H1 (cell line): ENCODE measurements around the gene TEKTIP1.

Source experiments
- CREB1 ChIP-seq: IDR thresholded peaks from 2 replicates; pipeline ENCODE4 v1.6.1; 2012; ENCODE audit warnings: inconsistent platforms
- JUND ChIP-seq: IDR thresholded peaks from 2 replicates; pipeline ENCODE4 v1.6.1; 2011; ENCODE audit warnings: mild to moderate bottlenecking, improper control_type of control experiment, low read length
- TAF7 ChIP-seq: optimal IDR thresholded peaks from 2 replicates; pipeline ENCODE3; 2011; ENCODE audit warnings: low read depth, mild to moderate bottlenecking, inconsistent platforms, low read length, moderate library complexity, borderline replicate concordance

DNA sequence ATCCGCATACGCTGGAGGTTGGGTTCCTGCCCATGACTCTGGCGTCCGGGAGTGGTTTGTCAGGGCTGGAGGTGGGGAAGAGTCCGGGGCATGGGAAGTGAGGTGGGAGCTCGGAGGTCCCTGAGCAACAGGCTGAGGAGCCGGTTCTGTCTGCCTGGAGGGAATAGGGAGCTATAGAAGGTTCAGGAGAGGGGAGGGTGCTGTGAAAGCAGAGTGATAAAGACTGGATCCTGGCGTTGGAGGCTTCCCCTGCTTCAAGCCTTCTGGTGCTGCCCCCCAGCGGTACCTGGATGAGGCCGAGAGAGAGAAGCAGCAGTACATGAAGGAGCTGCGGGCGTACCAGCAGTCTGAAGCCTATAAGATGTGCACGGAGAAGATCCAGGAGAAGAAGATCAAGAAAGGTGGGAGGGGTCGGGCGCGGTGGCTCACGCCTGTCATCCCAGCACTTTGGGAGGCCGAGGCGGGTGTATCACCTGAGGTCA lies 36.3 kb downstream of the TEKTIP1 start:
- TF ChIP-seq JUND: no peak
- TF ChIP-seq TAF7: no peak
- TF ChIP-seq CREB1: no peak
